Tibial nerve (tissue), 3 donors: ENCODE measurements around the gene PHYH.

Experiments
- CTCF ChIP-seq, 5 experiments: fragments of 200-600 bp in 3 of 5; fragments of 450-650 bp in 2 of 5; sonication (generic) in 3 of 5; IDR thresholded peaks; one replicate each; pipeline ENCODE4 v1.5.1; 2016 to 2019; ENCODE audit warnings: antibody characterized with exemption in 5 of 5, mild to moderate bottlenecking in 3 of 5, moderate library complexity in 2 of 5
- POLR2A ChIP-seq, 2 donors: fragments of 450-650 bp; IDR thresholded peaks; one replicate each; pipeline ENCODE4 v1.6.1; 2017; ENCODE audit warnings: antibody characterized with exemption in 2 of 2, mild to moderate bottlenecking in 2 of 2, moderate library complexity in 2 of 2

GRCh38 chr10:13316635-13317311, 16.9 kb upstream of the PHYH start:
- no peak for TF ChIP-seq POLR2A (IDR thresholded peaks at IDR 0.05)
- no peak for TF ChIP-seq CTCF (IDR thresholded peaks at IDR 0.05)
